Fibroblast of villous mesenchyme (primary cell): ENCODE results near the gene NUDT5. TPM values are rescaled to one million over a fixed set of nuclear protein-coding genes. Genes with fewer than 3 reads are reported as not detected.

Experiments used
- DNase-seq: peaks from one replicate; pipeline ENCODE4 v3.0.0-alpha.2; 2010; ENCODE audit warnings: low read depth
- H3K4me3 ChIP-seq: 2 replicates; pipeline ENCODE4 v1.5.1; 2011; ENCODE audit warnings: low read depth, mild to moderate bottlenecking, low read length
- CTCF ChIP-seq: IDR thresholded peaks from 2 replicates; pipeline ENCODE4 v1.5.1; 2012; ENCODE audit warnings: low read depth, mild to moderate bottlenecking, low read length; ENCODE audit not compliant: insufficient read depth
- total RNA-seq: library from RNA; depleted of rRNA; stranded (reverse); fragments of >200 nt; gene quantifications from 2 replicates; pipeline ENCODE4 v1.2.3, GENCODE V29; 2012

The NUDT5 gene
- total RNA-seq, 1 donor, result 59.2 TPM

DNA sequence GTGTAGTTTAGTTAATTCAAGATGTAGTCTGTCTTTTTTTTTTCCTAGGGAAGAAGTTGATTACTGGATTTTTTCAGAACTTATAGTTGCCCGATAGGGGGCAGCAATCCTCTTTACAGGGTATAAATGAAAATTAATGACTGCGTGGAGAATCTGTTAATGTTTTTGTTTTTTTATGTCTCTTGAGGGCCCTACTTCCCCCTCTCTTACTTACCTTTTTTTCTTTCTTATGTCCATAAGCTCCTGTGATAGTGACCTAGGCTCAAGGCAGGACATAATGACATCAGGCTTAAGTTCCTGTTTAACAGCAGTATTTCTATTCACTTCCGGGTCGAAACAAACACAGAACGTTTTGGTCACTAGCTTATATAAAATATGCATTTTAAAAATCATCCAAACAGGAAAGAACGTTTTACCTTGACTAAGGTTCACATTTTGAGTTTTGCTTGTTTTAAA, 19.1 kb upstream of the NUDT5 start:
- DNase-seq, result peak; percentile 73
- no peak overlapping the region for H3K4me3 ChIP-seq
- peak; percentile 74 for TF ChIP-seq CTCF

DNA sequence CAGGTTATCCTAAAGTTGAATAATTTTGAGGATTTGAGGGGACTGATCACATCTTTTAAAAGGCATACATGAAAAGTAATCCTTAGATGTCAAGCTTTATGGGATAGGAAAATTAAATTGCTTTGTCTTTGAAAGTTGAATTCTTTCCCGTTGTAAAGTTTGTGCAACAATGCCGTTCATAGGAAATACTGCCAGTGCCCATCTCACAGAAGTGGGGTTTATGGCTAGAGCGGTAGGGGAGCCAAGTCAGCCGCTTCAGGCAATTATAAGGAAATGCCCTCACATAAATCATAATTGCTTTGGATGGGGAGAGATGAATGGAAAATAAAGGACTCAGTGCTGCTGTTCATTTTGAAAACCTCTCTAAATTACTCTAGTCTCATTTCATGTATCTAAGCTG, 18.4 kb upstream of the NUDT5 start:
- no peak for DNase-seq
- no peak overlapping the region for H3K4me3 ChIP-seq
- TF ChIP-seq CTCF, result no peak

GRCh38 chr10:12213621-12214020, 17.9 kb upstream of the NUDT5 start:
- no peak for TF ChIP-seq CTCF
- H3K4me3 ChIP-seq, result no peak overlapping the region
- no peak for DNase-seq

- no peak for DNase-seq
- H3K4me3 ChIP-seq, result no peak overlapping the region
- TF ChIP-seq CTCF, result no peak
Observed at GRCh38 chr10:12212454-12212853, 16.8 kb upstream of the NUDT5 start.

DNA sequence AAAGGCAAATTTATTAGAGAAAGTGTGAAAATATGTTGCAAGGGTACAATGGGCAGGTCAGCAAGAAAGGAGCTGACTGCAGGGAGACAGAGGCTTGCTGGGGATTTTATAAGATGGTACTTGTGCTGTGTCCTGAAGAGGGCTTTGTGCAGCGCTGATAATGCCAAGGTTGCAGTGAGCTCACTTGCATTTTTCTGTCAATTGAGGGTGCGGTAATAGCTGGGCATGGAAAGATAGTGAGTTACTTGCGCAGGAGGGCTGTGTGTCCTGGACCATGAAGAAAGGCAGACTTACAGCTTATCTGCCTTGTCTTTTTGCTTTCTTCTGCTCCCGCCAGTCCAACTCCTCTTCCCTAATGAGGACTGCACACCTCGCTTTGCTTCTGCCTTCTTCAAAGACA, 12.8 kb upstream of the NUDT5 start:
- no peak for TF ChIP-seq CTCF
- no peak for DNase-seq
- no peak overlapping the region for H3K4me3 ChIP-seq

GRCh38 chr10:12207114-12207513, 11.4 kb upstream of the NUDT5 start:
- TF ChIP-seq CTCF, result no peak

DNA sequence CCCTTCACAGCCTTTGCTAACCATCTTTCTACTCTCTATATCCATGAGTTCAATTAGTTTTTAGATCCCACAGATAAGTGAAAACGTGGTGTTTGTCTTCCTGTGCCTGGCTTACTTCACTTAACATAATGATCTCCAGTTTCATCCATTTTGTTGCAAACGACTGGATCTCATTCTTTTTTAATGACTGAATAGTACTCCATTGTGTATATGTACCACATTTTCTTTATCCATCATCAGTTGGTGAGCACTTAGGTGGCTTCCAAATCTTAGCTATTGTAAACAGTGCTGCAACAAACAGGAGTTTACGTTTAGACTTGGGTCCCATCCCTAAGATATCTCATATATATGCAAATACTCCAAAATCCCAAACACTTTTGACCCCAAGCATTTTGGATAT, 9.4 kb upstream of the NUDT5 start:
- H3K4me3 ChIP-seq, result no peak overlapping the region
- DNase-seq, result no peak
- TF ChIP-seq CTCF, result no peak

More at GRCh38 chr10:12207114-12207513, 11.4 kb upstream of the NUDT5 start:
- no peak for DNase-seq
- H3K4me3 ChIP-seq, result no peak overlapping the region
